ENCODE measurements around the gene CENATAC. TPM values are rescaled to one million over a fixed set of nuclear protein-coding genes. Genes with fewer than 3 reads are reported as not detected.

The CENATAC gene
- total and polyA plus RNA-seq, 9 of the 15 experiments (the other 6 are each of a cell fraction or from before 2014, with no cell fraction given), result 2.4 to 25.5 (median 13.7) TPM

DNA sequence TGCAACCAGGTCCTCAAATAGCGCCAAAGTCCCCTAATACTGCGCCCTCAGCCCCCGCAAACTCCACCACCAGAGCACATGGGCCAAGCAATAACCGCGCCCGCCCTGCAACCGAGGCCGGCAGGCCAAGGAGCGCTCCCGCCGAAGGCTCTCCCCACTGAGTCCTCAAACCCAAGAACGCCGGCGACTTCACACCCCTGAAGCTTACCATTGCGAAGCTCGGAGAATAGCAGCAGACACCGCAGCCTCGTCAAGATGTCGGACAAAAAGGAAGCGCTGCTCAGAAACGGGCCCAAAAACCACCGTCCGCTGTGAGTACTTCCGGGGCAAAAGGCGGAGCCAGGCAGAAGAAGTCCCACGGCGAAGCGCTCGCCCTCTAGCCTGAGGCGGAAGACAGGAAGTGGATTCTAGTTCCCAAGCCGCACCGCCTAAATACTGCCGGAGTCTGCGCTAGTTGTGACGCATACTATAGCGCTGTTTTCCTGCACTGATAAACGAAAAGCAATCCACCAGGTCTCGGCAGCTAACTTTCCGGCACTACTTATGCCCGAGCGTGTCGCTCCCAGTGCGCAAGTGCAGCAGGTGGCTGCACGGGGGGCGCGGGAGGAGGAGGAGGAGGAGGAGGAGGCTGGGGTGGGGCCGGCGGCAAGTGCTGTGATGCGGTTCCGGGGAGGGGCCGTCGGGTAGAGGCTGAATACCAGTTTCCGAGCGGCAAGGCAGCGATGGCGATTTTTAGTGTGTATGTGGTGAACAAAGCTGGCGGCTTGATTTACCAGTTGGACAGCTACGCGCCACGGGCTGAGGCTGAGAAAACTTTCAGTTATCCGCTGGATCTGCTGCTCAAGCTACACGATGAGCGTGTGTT is 20.4 kb downstream of the CENATAC start, which contains the start of the genes RPS25 and TRAPPC4 (continued):
- TF ChIP-seq, protein P1, sequence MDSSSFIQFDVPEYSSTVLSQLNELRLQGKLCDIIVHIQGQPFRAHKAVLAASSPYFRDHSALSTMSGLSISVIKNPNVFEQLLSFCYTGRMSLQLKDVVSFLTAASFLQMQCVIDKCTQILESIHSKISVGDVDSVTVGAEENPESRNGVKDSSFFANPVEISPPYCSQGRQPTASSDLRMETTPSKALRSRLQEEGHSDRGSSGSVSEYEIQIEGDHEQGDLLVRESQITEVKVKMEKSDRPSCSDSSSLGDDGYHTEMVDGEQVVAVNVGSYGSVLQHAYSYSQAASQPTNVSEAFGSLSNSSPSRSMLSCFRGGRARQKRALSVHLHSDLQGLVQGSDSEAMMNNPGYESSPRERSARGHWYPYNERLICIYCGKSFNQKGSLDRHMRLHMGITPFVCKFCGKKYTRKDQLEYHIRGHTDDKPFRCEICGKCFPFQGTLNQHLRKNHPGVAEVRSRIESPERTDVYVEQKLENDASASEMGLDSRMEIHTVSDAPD (CRISPR knock-in tag; IDR thresholded peaks at IDR 0.05), result no peak
- TF ChIP-seq, protein P2, sequence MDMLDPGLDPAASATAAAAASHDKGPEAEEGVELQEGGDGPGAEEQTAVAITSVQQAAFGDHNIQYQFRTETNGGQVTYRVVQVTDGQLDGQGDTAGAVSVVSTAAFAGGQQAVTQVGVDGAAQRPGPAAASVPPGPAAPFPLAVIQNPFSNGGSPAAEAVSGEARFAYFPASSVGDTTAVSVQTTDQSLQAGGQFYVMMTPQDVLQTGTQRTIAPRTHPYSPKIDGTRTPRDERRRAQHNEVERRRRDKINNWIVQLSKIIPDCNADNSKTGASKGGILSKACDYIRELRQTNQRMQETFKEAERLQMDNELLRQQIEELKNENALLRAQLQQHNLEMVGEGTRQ (CRISPR knock-in tag; IDR thresholded peaks at IDR 0.05), result no peak
- TF ChIP-seq U2AF1 (optimal IDR thresholded peaks at IDR 0.05; ENCODE audit: low read depth, low read length) (no peak), NFIC (IDR thresholded peaks at IDR 0.05) (peak; percentile 41), YBX1 (IDR thresholded peaks at IDR 0.05) (no peak), CEBPG (CRISPR knock-in tag; IDR thresholded peaks at IDR 0.05) (no peak), CEBPG (tag; conservative IDR thresholded peaks at IDR 0.05 in 1 of 2, IDR thresholded peaks at IDR 0.05 in 1 of 2) (no peak), RNF2 (IDR thresholded peaks at IDR 0.05) (0 out of 2 replicates have a peak, but pooled peaks have one; percentile 16), TAF1 (IDR thresholded peaks at IDR 0.05; ENCODE audit: control insufficient read depth, extremely low read depth, insufficient read depth, low read length, severe bottlenecking) (peak; percentile 94), DIDO1 (tag; IDR thresholded peaks at IDR 0.05; ENCODE audit: low read depth) (peak; percentile 87), ZNF76 (CRISPR knock-in tag; IDR thresholded peaks at IDR 0.05; ENCODE audit: borderline replicate concordance) (no peak), MEF2D (tag; conservative IDR thresholded peaks at IDR 0.05; ENCODE audit: low read depth) (no peak)
- TF ChIP-seq, protein P3, sequence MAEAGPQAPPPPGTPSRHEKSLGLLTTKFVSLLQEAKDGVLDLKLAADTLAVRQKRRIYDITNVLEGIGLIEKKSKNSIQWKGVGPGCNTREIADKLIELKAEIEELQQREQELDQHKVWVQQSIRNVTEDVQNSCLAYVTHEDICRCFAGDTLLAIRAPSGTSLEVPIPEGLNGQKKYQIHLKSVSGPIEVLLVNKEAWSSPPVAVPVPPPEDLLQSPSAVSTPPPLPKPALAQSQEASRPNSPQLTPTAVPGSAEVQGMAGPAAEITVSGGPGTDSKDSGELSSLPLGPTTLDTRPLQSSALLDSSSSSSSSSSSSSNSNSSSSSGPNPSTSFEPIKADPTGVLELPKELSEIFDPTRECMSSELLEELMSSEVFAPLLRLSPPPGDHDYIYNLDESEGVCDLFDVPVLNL (CRISPR knock-in tag; IDR thresholded peaks at IDR 0.05; ENCODE audit: low read depth), result no peak
- TF ChIP-seq, protein P4, sequence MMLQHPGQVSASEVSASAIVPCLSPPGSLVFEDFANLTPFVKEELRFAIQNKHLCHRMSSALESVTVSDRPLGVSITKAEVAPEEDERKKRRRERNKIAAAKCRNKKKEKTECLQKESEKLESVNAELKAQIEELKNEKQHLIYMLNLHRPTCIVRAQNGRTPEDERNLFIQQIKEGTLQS (IDR thresholded peaks at IDR 0.05), result no peak
- TF ChIP-seq, protein P4 (CRISPR knock-in tag; conservative IDR thresholded peaks at IDR 0.05), result peak; percentile 43; the same call in 1 of the 2 replicates
- TF ChIP-seq, protein P5, sequence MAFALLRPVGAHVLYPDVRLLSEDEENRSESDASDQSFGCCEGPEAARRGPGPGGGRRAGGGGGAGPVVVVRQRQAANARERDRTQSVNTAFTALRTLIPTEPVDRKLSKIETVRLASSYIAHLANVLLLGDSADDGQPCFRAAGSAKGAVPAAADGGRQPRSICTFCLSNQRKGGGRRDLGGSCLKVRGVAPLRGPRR (CRISPR knock-in tag; IDR thresholded peaks at IDR 0.05), result no peak
- TF ChIP-seq, protein P6, sequence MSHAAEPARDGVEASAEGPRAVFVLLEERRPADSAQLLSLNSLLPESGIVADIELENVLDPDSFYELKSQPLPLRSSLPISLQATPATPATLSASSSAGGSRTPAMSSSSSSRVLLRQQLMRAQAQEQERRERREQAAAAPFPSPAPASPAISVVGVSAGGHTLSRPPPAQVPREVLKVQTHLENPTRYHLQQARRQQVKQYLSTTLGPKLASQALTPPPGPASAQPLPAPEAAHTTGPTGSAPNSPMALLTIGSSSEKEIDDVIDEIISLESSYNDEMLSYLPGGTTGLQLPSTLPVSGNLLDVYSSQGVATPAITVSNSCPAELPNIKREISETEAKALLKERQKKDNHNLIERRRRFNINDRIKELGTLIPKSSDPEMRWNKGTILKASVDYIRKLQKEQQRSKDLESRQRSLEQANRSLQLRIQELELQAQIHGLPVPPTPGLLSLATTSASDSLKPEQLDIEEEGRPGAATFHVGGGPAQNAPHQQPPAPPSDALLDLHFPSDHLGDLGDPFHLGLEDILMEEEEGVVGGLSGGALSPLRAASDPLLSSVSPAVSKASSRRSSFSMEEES (CRISPR knock-in tag; IDR thresholded peaks at IDR 0.05), result no peak
- TF ChIP-seq, protein P7, sequence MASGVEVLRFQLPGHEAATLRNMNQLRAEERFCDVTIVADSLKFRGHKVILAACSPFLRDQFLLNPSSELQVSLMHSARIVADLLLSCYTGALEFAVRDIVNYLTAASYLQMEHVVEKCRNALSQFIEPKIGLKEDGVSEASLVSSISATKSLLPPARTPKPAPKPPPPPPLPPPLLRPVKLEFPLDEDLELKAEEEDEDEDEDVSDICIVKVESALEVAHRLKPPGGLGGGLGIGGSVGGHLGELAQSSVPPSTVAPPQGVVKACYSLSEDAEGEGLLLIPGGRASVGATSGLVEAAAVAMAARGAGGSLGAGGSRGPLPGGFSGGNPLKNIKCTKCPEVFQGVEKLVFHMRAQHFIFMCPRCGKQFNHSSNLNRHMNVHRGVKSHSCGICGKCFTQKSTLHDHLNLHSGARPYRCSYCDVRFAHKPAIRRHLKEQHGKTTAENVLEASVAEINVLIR (CRISPR knock-in tag; IDR thresholded peaks at IDR 0.05), result peak; percentile 54
